ENCODE results near the gene RBBP9. TPM values are rescaled to one million over a fixed set of nuclear protein-coding genes. Genes with fewer than 3 reads are reported as not detected.

Gene RBBP9
- total and polyA plus RNA-seq, 9 of the 15 experiments (the other 6 are each of a cell fraction or from before 2014, with no cell fraction given): 0.94 to 4.4 (median 2.5) TPM

- TF ChIP-seq ZNF280A (IDR thresholded peaks at IDR 0.05; ENCODE audit: low read depth, partially characterized antibody): no peak
- TF ChIP-seq ADNP (tag; IDR thresholded peaks at IDR 0.05): no peak
- TF ChIP-seq ATF3 (IDR thresholded peaks at IDR 0.05): no peak
- TF ChIP-seq ATF3 (CRISPR knock-in tag; conservative IDR thresholded peaks at IDR 0.05): no peak
- no peak for TF ChIP-seq ATF6 (CRISPR knock-in tag; IDR thresholded peaks at IDR 0.05)
- TF ChIP-seq CXXC5 (CRISPR knock-in tag; IDR thresholded peaks at IDR 0.05): peak; percentile 37; the same call in 1 of the 2 replicates
- TF ChIP-seq KLF10 (CRISPR knock-in tag; IDR thresholded peaks at IDR 0.05): no peak
- TF ChIP-seq PML (IDR thresholded peaks at IDR 0.05; ENCODE audit: low read length): no peak
- no peak for TF ChIP-seq USF1 (CRISPR knock-in tag; IDR thresholded peaks at IDR 0.05)
- no peak for TF ChIP-seq ATF4 (CRISPR knock-in tag; IDR thresholded peaks at IDR 0.05)
- TF ChIP-seq HDAC1 (IDR thresholded peaks at IDR 0.05): peak in 1 of 2 experiments; percentile 63; a peak in 1 of 4 replicates
- TF ChIP-seq KAT7 (CRISPR knock-in tag; IDR thresholded peaks at IDR 0.05; ENCODE audit: borderline replicate concordance): no peak
- no peak for TF ChIP-seq ZHX1 (conservative IDR thresholded peaks at IDR 0.05; ENCODE audit: low read length)
- TF ChIP-seq GABPB2 (CRISPR knock-in tag; conservative IDR thresholded peaks at IDR 0.05): no peak
Observed at GRCh38 chr20:18466894-18467730, 29.9 kb downstream of the RBBP9 start, which contains the start of the genes DZANK1 and POLR3F (continued).

Data from K562 (cell line).